Liver (tissue), 9 donors: Measurements from ENCODE around the gene SPRR4. TPM values are rescaled to one million over a fixed set of nuclear protein-coding genes. Genes with fewer than 3 reads are reported as not detected.

Experiments
- DNase-seq: peaks from one replicate; pipeline ENCODE4 v3.0.0-alpha.2; 2017; ENCODE audit warnings: low spot score
- H3K27ac ChIP-seq, 2 donors: one replicate each; pipeline ENCODE4 v1.7.0; 2013; ENCODE audit warnings: inconsistent platforms in 2 of 2, low read length in 2 of 2, control low read depth in 1 of 2, low read depth in 1 of 2, mild to moderate bottlenecking in 1 of 2
- H3K27me3 ChIP-seq, 4 donors: one replicate each; pipeline versions ENCODE4 v1.6.1 to v1.7.0; 2013; ENCODE audit warnings: low read length in 3 of 4, inconsistent platforms in 1 of 4, mild to moderate bottlenecking in 1 of 4, moderate library complexity in 1 of 4; ENCODE audit not compliant: control insufficient read depth in 4 of 4, insufficient read depth in 4 of 4
- H3K36me3 ChIP-seq, 4 donors: one replicate each; pipeline versions ENCODE4 v1.6.1 to v1.7.0; 2013; ENCODE audit warnings: low read length in 3 of 4, mild to moderate bottlenecking in 3 of 4, low read depth in 1 of 4, moderate library complexity in 1 of 4; ENCODE audit not compliant: control insufficient read depth in 4 of 4, insufficient read depth in 3 of 4
- H3K4me1 ChIP-seq, 4 donors: one replicate each; pipeline versions ENCODE4 v1.6.1 to v1.7.0; 2013; ENCODE audit warnings: low read length in 3 of 4, mild to moderate bottlenecking in 3 of 4, moderate library complexity in 1 of 4; ENCODE audit not compliant: control insufficient read depth in 4 of 4, insufficient read depth in 4 of 4
- H3K4me3 ChIP-seq, 3 donors: one replicate each; pipeline versions ENCODE4 v1.6.1 to v1.7.0; 2013; ENCODE audit warnings: low read length in 3 of 3, control low read depth in 1 of 3, low read depth in 1 of 3, mild to moderate bottlenecking in 1 of 3
- H3K9ac ChIP-seq, 2 donors: one replicate each; pipeline ENCODE4 v1.7.0; 2013; ENCODE audit warnings: low read length in 2 of 2, mild to moderate bottlenecking in 2 of 2, moderate library complexity in 2 of 2, control low read depth in 1 of 2, low read depth in 1 of 2
- H3K9me3 ChIP-seq, 4 donors: one replicate each; pipeline versions ENCODE4 v1.6.1 to v1.7.0; 2013; ENCODE audit warnings: low read length in 3 of 4; ENCODE audit not compliant: control insufficient read depth in 4 of 4
- EGR1 ChIP-seq, 2 donors: IDR thresholded peaks; 2 replicates each; pipeline ENCODE4 v1.6.1; 2016 to 2018; ENCODE audit warnings: antibody characterized with exemption in 2 of 2, low read depth in 2 of 2
- FOXA1 ChIP-seq: IDR thresholded peaks from 2 replicates; pipeline ENCODE4 v1.6.1; 2016; ENCODE audit warnings: antibody characterized with exemption
- FOXA2 ChIP-seq: IDR thresholded peaks from 2 replicates; pipeline ENCODE4 v1.6.1; 2016; ENCODE audit warnings: antibody characterized with exemption
- GABPA ChIP-seq, 2 donors: IDR thresholded peaks in 1 of 2; conservative IDR thresholded peaks in 1 of 2; 2 replicates each; pipeline ENCODE4 v1.6.1; 2016; ENCODE audit warnings: antibody characterized with exemption in 2 of 2, mild to moderate bottlenecking in 1 of 2, moderate library complexity in 1 of 2
- HNF4A ChIP-seq, 2 donors: conservative IDR thresholded peaks; 2 replicates each; pipeline ENCODE4 v1.6.1; 2016; ENCODE audit warnings: antibody characterized with exemption in 2 of 2, mild to moderate bottlenecking in 2 of 2
- HNF4G ChIP-seq: IDR thresholded peaks from 2 replicates; pipeline ENCODE4 v1.6.1; 2016; ENCODE audit warnings: antibody characterized with exemption
- JUND ChIP-seq, 2 donors: IDR thresholded peaks; 2 replicates each; pipeline ENCODE4 v1.6.1; 2016; ENCODE audit warnings: antibody characterized with exemption in 2 of 2
- NR2F2 ChIP-seq: IDR thresholded peaks from 2 replicates; pipeline ENCODE4 v1.6.1; 2016; ENCODE audit warnings: antibody characterized with exemption
- RAD21 ChIP-seq, 2 donors: IDR thresholded peaks; 2 replicates each; pipeline ENCODE4 v1.6.1; 2016; ENCODE audit warnings: antibody characterized with exemption in 2 of 2, mild to moderate bottlenecking in 2 of 2
- RXRA ChIP-seq, 2 donors: IDR thresholded peaks; 2 replicates each; pipeline ENCODE4 v1.6.1; 2017 to 2018; ENCODE audit warnings: antibody characterized with exemption in 2 of 2, mild to moderate bottlenecking in 1 of 2
- TAF1 ChIP-seq: conservative IDR thresholded peaks from 2 replicates; pipeline ENCODE4 v1.6.1; 2016; ENCODE audit warnings: antibody characterized with exemption, mild to moderate bottlenecking
- YY1 ChIP-seq: IDR thresholded peaks from 2 replicates; pipeline ENCODE4 v1.6.1; 2016; ENCODE audit warnings: antibody characterized with exemption, mild to moderate bottlenecking
- WGBS: extraction: QIAGEN DNeasy Blood & Tissue Kit; methylation state at CpG from one replicate; pipeline ENCODE4 v1.1.7; 2013; 5-methylcytosine and 5-hydroxymethylcytosine counted together
- polyA plus RNA-seq, 2 donors: library from polyadenylated mRNA; stranded (reverse) in 1 of 2; unstranded in 1 of 2; fragments of 200-250 nt in 1 of 2; fragments of >200 nt in 1 of 2; fragmentation: Nextera tagmentation in 1 of 2; extraction: Ambion mirVana in 1 of 2; gene quantifications; one replicate each; pipeline versions ENCODE4 v1.2.1 to v1.2.3, GENCODE V29; 2013 to 2015
- total RNA-seq, 2 donors: library from RNA; depleted of rRNA; stranded (reverse); fragments of >200 nt; gene quantifications; one replicate each; pipeline ENCODE4 v1.2.3, GENCODE V29; 2014
- TF ChIP-seq, protein P1 (sequence below): IDR thresholded peaks from 2 replicates; pipeline ENCODE4 v1.6.1; 2016; ENCODE audit warnings: antibody characterized with exemption
- TF ChIP-seq, protein P2 (sequence below): fragments of 150-350 bp; IDR thresholded peaks from 2 replicates; pipeline ENCODE4 v1.5.1; 2017; ENCODE audit warnings: improper control_type of control experiment, low read depth, low read length; ENCODE audit not compliant: missing input control
- TF ChIP-seq, protein P3 (sequence below): IDR thresholded peaks from 2 replicates; pipeline ENCODE4 v1.6.1; 2016; ENCODE audit warnings: antibody characterized with exemption, mild to moderate bottlenecking
- TF ChIP-seq, protein P4 (sequence below): IDR thresholded peaks from 2 replicates; pipeline ENCODE4 v1.6.1; 2016; ENCODE audit warnings: antibody characterized with exemption
- TF ChIP-seq, protein P5 (sequence below): IDR thresholded peaks from 2 replicates; pipeline ENCODE4 v1.6.1; 2016; ENCODE audit warnings: antibody characterized with exemption
- donor health status: healthy.
- donor health status: healthy.
- donor health status: healthy.
- donor health status: healthy.
- donor health status: healthy.

The SPRR4 gene
- total and polyA plus RNA-seq, 4 donors: not detected

DNA sequence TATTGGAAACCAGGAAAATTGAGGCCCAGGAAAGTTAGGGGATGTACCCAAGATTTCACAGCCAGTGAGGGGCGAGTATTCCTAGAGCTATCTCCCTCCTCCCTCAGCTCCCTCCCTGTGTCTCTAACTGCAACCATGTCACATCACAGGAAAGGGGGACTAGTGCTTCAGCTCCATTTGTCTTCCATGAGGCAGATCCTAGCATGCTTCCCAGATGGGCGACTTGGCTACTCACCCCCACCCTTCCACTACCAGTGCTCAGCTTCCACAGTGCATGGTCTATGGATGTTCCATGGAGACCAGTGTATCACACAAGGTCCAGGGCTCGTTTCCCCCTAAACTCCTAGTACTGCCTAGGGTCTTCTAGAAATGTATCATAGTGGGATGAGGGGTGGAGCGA, 4.6 kb upstream of the SPRR4 start:
- TF ChIP-seq RXRA (IDR thresholded peaks at IDR 0.05) (no peak), RAD21 (IDR thresholded peaks at IDR 0.05) (no peak), TAF1 (no peak), HNF4A (conservative IDR thresholded peaks at IDR 0.05) (no peak), FOXA2 (no peak), FOXA1 (no peak), JUND (IDR thresholded peaks at IDR 0.05) (no peak)
- TF ChIP-seq, protein P1, sequence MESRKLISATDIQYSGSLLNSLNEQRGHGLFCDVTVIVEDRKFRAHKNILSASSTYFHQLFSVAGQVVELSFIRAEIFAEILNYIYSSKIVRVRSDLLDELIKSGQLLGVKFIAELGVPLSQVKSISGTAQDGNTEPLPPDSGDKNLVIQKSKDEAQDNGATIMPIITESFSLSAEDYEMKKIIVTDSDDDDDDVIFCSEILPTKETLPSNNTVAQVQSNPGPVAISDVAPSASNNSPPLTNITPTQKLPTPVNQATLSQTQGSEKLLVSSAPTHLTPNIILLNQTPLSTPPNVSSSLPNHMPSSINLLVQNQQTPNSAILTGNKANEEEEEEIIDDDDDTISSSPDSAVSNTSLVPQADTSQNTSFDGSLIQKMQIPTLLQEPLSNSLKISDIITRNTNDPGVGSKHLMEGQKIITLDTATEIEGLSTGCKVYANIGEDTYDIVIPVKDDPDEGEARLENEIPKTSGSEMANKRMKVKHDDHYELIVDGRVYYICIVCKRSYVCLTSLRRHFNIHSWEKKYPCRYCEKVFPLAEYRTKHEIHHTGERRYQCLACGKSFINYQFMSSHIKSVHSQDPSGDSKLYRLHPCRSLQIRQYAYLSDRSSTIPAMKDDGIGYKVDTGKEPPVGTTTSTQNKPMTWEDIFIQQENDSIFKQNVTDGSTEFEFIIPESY: no peak
- 78% methylated on average over 4 of the region's 4 CpGs for WGBS

DNA sequence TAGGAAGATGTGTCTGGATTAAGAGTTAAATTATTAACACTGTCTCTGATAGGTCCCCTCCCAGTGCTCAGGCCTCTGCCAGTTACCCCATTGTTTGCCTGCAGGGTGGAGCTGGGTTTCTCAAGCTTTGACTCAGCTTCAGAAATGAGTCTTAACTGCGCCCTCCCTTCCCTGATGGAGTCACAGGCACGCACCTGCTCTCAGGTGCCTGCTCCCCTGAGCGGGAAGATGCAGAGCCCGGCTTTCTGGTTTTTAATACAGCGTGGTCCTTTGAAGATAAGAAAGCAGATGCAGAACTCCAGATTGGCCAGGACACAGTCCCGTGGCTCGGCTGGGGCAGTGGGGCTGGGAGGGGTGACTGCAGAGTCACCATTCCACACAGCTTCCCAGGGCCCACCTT, 3.2 kb upstream of the SPRR4 start:
- no peak for DNase-seq
- WGBS: 58% methylated on average over 7 of the region's 7 CpGs
- TF ChIP-seq, protein P2, sequence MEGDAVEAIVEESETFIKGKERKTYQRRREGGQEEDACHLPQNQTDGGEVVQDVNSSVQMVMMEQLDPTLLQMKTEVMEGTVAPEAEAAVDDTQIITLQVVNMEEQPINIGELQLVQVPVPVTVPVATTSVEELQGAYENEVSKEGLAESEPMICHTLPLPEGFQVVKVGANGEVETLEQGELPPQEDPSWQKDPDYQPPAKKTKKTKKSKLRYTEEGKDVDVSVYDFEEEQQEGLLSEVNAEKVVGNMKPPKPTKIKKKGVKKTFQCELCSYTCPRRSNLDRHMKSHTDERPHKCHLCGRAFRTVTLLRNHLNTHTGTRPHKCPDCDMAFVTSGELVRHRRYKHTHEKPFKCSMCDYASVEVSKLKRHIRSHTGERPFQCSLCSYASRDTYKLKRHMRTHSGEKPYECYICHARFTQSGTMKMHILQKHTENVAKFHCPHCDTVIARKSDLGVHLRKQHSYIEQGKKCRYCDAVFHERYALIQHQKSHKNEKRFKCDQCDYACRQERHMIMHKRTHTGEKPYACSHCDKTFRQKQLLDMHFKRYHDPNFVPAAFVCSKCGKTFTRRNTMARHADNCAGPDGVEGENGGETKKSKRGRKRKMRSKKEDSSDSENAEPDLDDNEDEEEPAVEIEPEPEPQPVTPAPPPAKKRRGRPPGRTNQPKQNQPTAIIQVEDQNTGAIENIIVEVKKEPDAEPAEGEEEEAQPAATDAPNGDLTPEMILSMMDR: no peak
- TF ChIP-seq RXRA (IDR thresholded peaks at IDR 0.05) (no peak), FOXA1 (no peak), FOXA2 (no peak), NR2F2 (no peak), EGR1 (IDR thresholded peaks at IDR 0.05; ENCODE audit: low read depth in 2 of 2) (no peak), RAD21 (IDR thresholded peaks at IDR 0.05) (no peak), HNF4G (no peak), HNF4A (conservative IDR thresholded peaks at IDR 0.05) (no peak), GABPA (IDR thresholded peaks at IDR 0.05 in 1 of 2, conservative IDR thresholded peaks at IDR 0.05 in 1 of 2) (no peak), YY1 (no peak)
- TF ChIP-seq, protein P3, sequence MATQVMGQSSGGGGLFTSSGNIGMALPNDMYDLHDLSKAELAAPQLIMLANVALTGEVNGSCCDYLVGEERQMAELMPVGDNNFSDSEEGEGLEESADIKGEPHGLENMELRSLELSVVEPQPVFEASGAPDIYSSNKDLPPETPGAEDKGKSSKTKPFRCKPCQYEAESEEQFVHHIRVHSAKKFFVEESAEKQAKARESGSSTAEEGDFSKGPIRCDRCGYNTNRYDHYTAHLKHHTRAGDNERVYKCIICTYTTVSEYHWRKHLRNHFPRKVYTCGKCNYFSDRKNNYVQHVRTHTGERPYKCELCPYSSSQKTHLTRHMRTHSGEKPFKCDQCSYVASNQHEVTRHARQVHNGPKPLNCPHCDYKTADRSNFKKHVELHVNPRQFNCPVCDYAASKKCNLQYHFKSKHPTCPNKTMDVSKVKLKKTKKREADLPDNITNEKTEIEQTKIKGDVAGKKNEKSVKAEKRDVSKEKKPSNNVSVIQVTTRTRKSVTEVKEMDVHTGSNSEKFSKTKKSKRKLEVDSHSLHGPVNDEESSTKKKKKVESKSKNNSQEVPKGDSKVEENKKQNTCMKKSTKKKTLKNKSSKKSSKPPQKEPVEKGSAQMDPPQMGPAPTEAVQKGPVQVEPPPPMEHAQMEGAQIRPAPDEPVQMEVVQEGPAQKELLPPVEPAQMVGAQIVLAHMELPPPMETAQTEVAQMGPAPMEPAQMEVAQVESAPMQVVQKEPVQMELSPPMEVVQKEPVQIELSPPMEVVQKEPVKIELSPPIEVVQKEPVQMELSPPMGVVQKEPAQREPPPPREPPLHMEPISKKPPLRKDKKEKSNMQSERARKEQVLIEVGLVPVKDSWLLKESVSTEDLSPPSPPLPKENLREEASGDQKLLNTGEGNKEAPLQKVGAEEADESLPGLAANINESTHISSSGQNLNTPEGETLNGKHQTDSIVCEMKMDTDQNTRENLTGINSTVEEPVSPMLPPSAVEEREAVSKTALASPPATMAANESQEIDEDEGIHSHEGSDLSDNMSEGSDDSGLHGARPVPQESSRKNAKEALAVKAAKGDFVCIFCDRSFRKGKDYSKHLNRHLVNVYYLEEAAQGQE: no peak
- TF ChIP-seq, protein P4, sequence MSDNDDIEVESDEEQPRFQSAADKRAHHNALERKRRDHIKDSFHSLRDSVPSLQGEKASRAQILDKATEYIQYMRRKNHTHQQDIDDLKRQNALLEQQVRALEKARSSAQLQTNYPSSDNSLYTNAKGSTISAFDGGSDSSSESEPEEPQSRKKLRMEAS: no peak
- TF ChIP-seq, protein P1: no peak
- TF ChIP-seq, protein P5, sequence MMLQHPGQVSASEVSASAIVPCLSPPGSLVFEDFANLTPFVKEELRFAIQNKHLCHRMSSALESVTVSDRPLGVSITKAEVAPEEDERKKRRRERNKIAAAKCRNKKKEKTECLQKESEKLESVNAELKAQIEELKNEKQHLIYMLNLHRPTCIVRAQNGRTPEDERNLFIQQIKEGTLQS: no peak

More for the DNA sequence above, 4.6 kb upstream of the SPRR4 start:
- Histone ChIP-seq H3K27ac (no peak overlapping the region), H3K27me3 (no peaks in the 10 kb centered on the region), H3K4me3 (no peak overlapping the region), H3K4me1 (no peaks in the 10 kb centered on the region), H3K9ac (no peak overlapping the region), H3K9me3 (no peaks in the 10 kb centered on the region), H3K36me3 (no peaks in the 10 kb centered on the region)
- no peak for DNase-seq

More for the DNA sequence above, 3.2 kb upstream of the SPRR4 start:
- H3K4me3 ChIP-seq: no peak overlapping the region
- no peaks in the 10 kb centered on the region for H3K27me3 ChIP-seq
- no peak overlapping the region for H3K27ac ChIP-seq
- no peaks in the 10 kb centered on the region for H3K4me1 ChIP-seq
- no peak overlapping the region for H3K9ac ChIP-seq
- no peaks in the 10 kb centered on the region for H3K36me3 ChIP-seq
- H3K9me3 ChIP-seq: no peaks in the 10 kb centered on the region
